Naive B cell (primary cell): ENCODE results near the gene ARAP1. TPM values are rescaled to one million over a fixed set of nuclear protein-coding genes. Genes with fewer than 3 reads are reported as not detected.

Source experiments
- ATAC-seq, 2 donors: fragments of 150-1000 bp; cut with Tn5 transposase; 2 replicates each; pipeline ENCODE4 v1.10.0; 2021; ENCODE audit warnings: low read depth in 2 of 2, mild to moderate bottlenecking in 2 of 2, moderate library complexity in 2 of 2
- DNase-seq: peaks from one replicate; pipeline ENCODE4 v3.0.0; 2022
- H3K27ac Mint-ChIP-seq, 6 donors: one replicate each; pipeline ENCODE4 v1.8.0; 2020 to 2022; ENCODE audit warnings: mild to moderate bottlenecking in 6 of 6, mixed read lengths in 6 of 6, moderate library complexity in 5 of 6, inconsistent platforms in 2 of 6
- H3K27me3 Mint-ChIP-seq, 3 donors: one replicate each; pipeline ENCODE4 v1.8.0; 2021 to 2022; ENCODE audit warnings: mixed read lengths in 3 of 3, mild to moderate bottlenecking in 1 of 3
- H3K36me3 Mint-ChIP-seq, 2 donors: one replicate each; pipeline ENCODE4 v1.8.0; 2020 to 2022; ENCODE audit warnings: mixed read lengths in 2 of 2, inconsistent platforms in 1 of 2, mild to moderate bottlenecking in 1 of 2
- H3K4me1 Mint-ChIP-seq, 3 donors: one replicate each; pipeline ENCODE4 v1.8.0; 2020 to 2022; ENCODE audit warnings: mixed read lengths in 3 of 3, inconsistent platforms in 1 of 3, mild to moderate bottlenecking in 1 of 3, moderate library complexity in 1 of 3
- H3K4me3 Mint-ChIP-seq, 8 donors: one replicate each; pipeline ENCODE4 v1.8.0; 2020 to 2022; ENCODE audit warnings: mild to moderate bottlenecking in 8 of 8, mixed read lengths in 8 of 8, moderate library complexity in 8 of 8, inconsistent platforms in 2 of 8
- H3K9me3 Mint-ChIP-seq, 7 donors: one replicate each; pipeline ENCODE4 v1.8.0; 2020 to 2022; ENCODE audit warnings: mixed read lengths in 7 of 7, mild to moderate bottlenecking in 5 of 7, inconsistent platforms in 2 of 7, moderate library complexity in 1 of 7
- polyA plus RNA-seq, 6 donors: library from polyadenylated mRNA; unstranded; fragments of 300-500 nt; fragmentation: Illumina TruSeq; gene quantifications; one replicate each; pipeline ENCODE4 v1.2.3, GENCODE V29; 2021; ENCODE audit warnings: low read depth in 6 of 6

Gene ARAP1
- polyA plus RNA-seq, 6 donors from 2014 or later = 3.3 to 30.2 (median 14.0) TPM

- peaks cover 5 to 41% (median 11%) of the 10 kb centered on the region in 3 donors for H3K27me3 Mint-ChIP-seq
- DNase-seq (no peak), ATAC-seq (no peak)
- no peaks in the 10 kb centered on the region for H3K9me3 Mint-ChIP-seq
- peak overlapping the region in 1 of 8 donors; percentile 35 for H3K4me3 Mint-ChIP-seq
- no peaks in the 10 kb centered on the region for H3K4me1 Mint-ChIP-seq
- H3K27ac Mint-ChIP-seq = peak overlapping the region in 1 of 6 donors; percentile 74
- H3K36me3 Mint-ChIP-seq = no peaks in the 10 kb centered on the region
Measured at GRCh38 chr11:72652133-72652532, 100.1 kb downstream of the ARAP1 start.

- DNase-seq (no peak), ATAC-seq (no peak)
- Mint-ChIP-seq H3K36me3 (no peaks in the 10 kb centered on the region), H3K9me3 (no peaks in the 10 kb centered on the region), H3K27ac (no peak overlapping the region), H3K27me3 (peaks cover 0 to 35% (median 11%) of the 10 kb centered on the region in 3 donors), H3K4me1 (no peaks in the 10 kb centered on the region), H3K4me3 (no peak overlapping the region)
Measured at GRCh38 chr11:72649215-72649976, 102.8 kb downstream of the ARAP1 start.

GRCh38 chr11:72648384-72649136 is 103.6 kb downstream of the ARAP1 start:
- H3K9me3 Mint-ChIP-seq = no peaks in the 10 kb centered on the region

GRCh38 chr11:72647882-72648281 is 104.3 kb downstream of the ARAP1 start:
- no peak for DNase-seq
- H3K4me3 Mint-ChIP-seq = no peak overlapping the region
- no peak overlapping the region for H3K27ac Mint-ChIP-seq

More at GRCh38 chr11:72648384-72649136, 103.6 kb downstream of the ARAP1 start:
- Mint-ChIP-seq H3K27ac (no peak overlapping the region), H3K36me3 (no peaks in the 10 kb centered on the region), H3K4me3 (no peak overlapping the region), H3K27me3 (peaks cover 0 to 41% (median 14%) of the 10 kb centered on the region in 3 donors), H3K4me1 (peaks cover 0 to 4% (median 4%) of the 10 kb centered on the region in 3 donors)
- no peak for DNase-seq
- ATAC-seq = no peak

GRCh38 chr11:72646472-72646871 is 105.7 kb downstream of the ARAP1 start:
- Mint-ChIP-seq H3K36me3 (no peaks in the 10 kb centered on the region), H3K27ac (peak overlapping the region in 1 of 6 donors; percentile 62), H3K4me3 (no peak overlapping the region), H3K4me1 (peaks cover 0 to 4% (median 4%) of the 10 kb centered on the region in 3 donors), H3K9me3 (no peaks in the 10 kb centered on the region), H3K27me3 (peaks cover 0 to 28% (median 8%) of the 10 kb centered on the region in 3 donors)
- no peak for DNase-seq
- no peak for ATAC-seq

More at GRCh38 chr11:72647882-72648281, 104.3 kb downstream of the ARAP1 start:
- peaks cover 0 to 4% (median 4%) of the 10 kb centered on the region in 3 donors for H3K4me1 Mint-ChIP-seq
- H3K9me3 Mint-ChIP-seq = no peaks in the 10 kb centered on the region
- peaks cover 0 to 37% (median 10%) of the 10 kb centered on the region in 3 donors for H3K27me3 Mint-ChIP-seq
- H3K36me3 Mint-ChIP-seq = no peaks in the 10 kb centered on the region
- ATAC-seq = no peak

- DNase-seq (no peak), ATAC-seq (no peak)
- peak overlapping the region in 1 of 8 donors; percentile 16 for H3K4me3 Mint-ChIP-seq
- peaks cover 0 to 28% (median 8%) of the 10 kb centered on the region in 3 donors for H3K27me3 Mint-ChIP-seq
- H3K9me3 Mint-ChIP-seq = no peaks in the 10 kb centered on the region
- H3K27ac Mint-ChIP-seq = no peak overlapping the region
- H3K36me3 Mint-ChIP-seq = no peaks in the 10 kb centered on the region
- peaks cover 0 to 4% (median 4%) of the 10 kb centered on the region in 3 donors for H3K4me1 Mint-ChIP-seq
Measured at GRCh38 chr11:72646024-72646423, 106.2 kb downstream of the ARAP1 start.

- ATAC-seq = no peak
- Mint-ChIP-seq H3K9me3 (no peaks in the 10 kb centered on the region), H3K36me3 (no peaks in the 10 kb centered on the region), H3K27ac (no peak overlapping the region), H3K4me3 (peak overlapping the region in 7 of 8 donors; percentile 36 to 87 (median 67)), H3K4me1 (peaks cover 0 to 4% (median 4%) of the 10 kb centered on the region in 3 donors), H3K27me3 (peaks cover 0 to 18% (median 8%) of the 10 kb centered on the region in 3 donors)
- no peak for DNase-seq
Measured at GRCh38 chr11:72643547-72643946, 108.7 kb downstream of the ARAP1 start.

- Mint-ChIP-seq H3K4me1 (peaks cover 0 to 4% (median 4%) of the 10 kb centered on the region in 3 donors), H3K36me3 (no peaks in the 10 kb centered on the region), H3K9me3 (no peaks in the 10 kb centered on the region), H3K27ac (no peak overlapping the region), H3K4me3 (peak overlapping the region in 6 of 8 donors; percentile 18 to 87 (median 74)), H3K27me3 (peaks cover 0 to 21% (median 8%) of the 10 kb centered on the region in 3 donors)
- ATAC-seq (peak; percentile 77 to 82), DNase-seq (peak; percentile 69)
Measured at GRCh38 chr11:72642884-72643522, 109.2 kb downstream of the ARAP1 start.

GRCh38 chr11:72642043-72642883 is 109.9 kb downstream of the ARAP1 start:
- peak; percentile 46 to 58 for ATAC-seq
- peak; percentile 7 for DNase-seq
- H3K4me3 Mint-ChIP-seq = peak overlapping the region in 7 of 8 donors; percentile 18 to 85 (median 80)
- H3K27me3 Mint-ChIP-seq = peaks cover 0 to 29% (median 16%) of the 10 kb centered on the region in 3 donors
- peaks cover 0 to 4% (median 4%) of the 10 kb centered on the region in 3 donors for H3K4me1 Mint-ChIP-seq
- H3K9me3 Mint-ChIP-seq = no peaks in the 10 kb centered on the region
- H3K36me3 Mint-ChIP-seq = no peaks in the 10 kb centered on the region
- H3K27ac Mint-ChIP-seq = no peak overlapping the region

- no peak for DNase-seq
Measured at GRCh38 chr11:72641522-72642042, 110.6 kb downstream of the ARAP1 start.

GRCh38 chr11:72639502-72640375 is 112.5 kb downstream of the ARAP1 start:
- no peak for ATAC-seq
- no peaks in the 10 kb centered on the region for H3K9me3 Mint-ChIP-seq

More at GRCh38 chr11:72641522-72642042, 110.6 kb downstream of the ARAP1 start:
- Mint-ChIP-seq H3K4me1 (peaks cover 0 to 4% (median 4%) of the 10 kb centered on the region in 3 donors), H3K27me3 (peaks cover 0 to 36% (median 22%) of the 10 kb centered on the region in 3 donors), H3K36me3 (no peaks in the 10 kb centered on the region), H3K4me3 (no peak overlapping the region), H3K27ac (no peak overlapping the region), H3K9me3 (no peaks in the 10 kb centered on the region)
- no peak for ATAC-seq

More at GRCh38 chr11:72639502-72640375, 112.5 kb downstream of the ARAP1 start:
- Mint-ChIP-seq H3K4me1 (peaks cover 0 to 6% (median 4%) of the 10 kb centered on the region in 3 donors), H3K27me3 (peaks cover 0 to 29% (median 26%) of the 10 kb centered on the region in 3 donors), H3K27ac (no peak overlapping the region), H3K36me3 (no peaks in the 10 kb centered on the region), H3K4me3 (no peak overlapping the region)
- no peak for DNase-seq
